HCT116 (cell line): ENCODE data around the gene SPATA7.

Experiments
- ATF3 ChIP-seq: IDR thresholded peaks from 2 replicates; pipeline ENCODE4 v1.6.1; 2012
- CEBPB ChIP-seq: IDR thresholded peaks from 2 replicates; pipeline ENCODE4 v1.6.1; 2012; ENCODE audit warnings: low read depth
- CTCF ChIP-seq, 3 experiments: fragments of 200-600 bp in 1 of 3; sonication (generic) in 1 of 3; IDR thresholded peaks in 2 of 3; conservative IDR thresholded peaks in 1 of 3; 2 replicates each; pipeline ENCODE4 v1.5.1; 2012 to 2017; ENCODE audit warnings: low read depth in 2 of 3, low read length in 2 of 3, antibody characterized with exemption in 1 of 3, borderline replicate concordance in 1 of 3, control low read depth in 1 of 3, mild to moderate bottlenecking in 1 of 3, mixed read lengths in 1 of 3, mixed run types in 1 of 3, moderate library complexity in 1 of 3; ENCODE audit not compliant: insufficient read depth in 1 of 3
- EZH2 ChIP-seq: fragments of 200-600 bp; sonication (generic); IDR thresholded peaks from 2 replicates; pipeline ENCODE4 v1.6.1; 2017; ENCODE audit warnings: antibody characterized with exemption, mixed run types
- EZH2phosphoT487 ChIP-seq: fragments of 200-600 bp; IDR thresholded peaks from 2 replicates; pipeline ENCODE4 v1.6.1; 2018; ENCODE audit warnings: antibody characterized with exemption, borderline replicate concordance
- MAX ChIP-seq: IDR thresholded peaks from 2 replicates; pipeline ENCODE4 v1.6.1; 2012
- POLR2A ChIP-seq: IDR thresholded peaks from 2 replicates; pipeline ENCODE4 v1.7.0; 2011; ENCODE audit warnings: borderline replicate concordance; ENCODE audit not compliant: insufficient read depth, insufficient read length; ENCODE audit errors: extremely low read depth
- POLR2AphosphoS5 ChIP-seq: IDR thresholded peaks from 2 replicates; pipeline ENCODE4 v1.6.1; 2011; ENCODE audit warnings: mild to moderate bottlenecking, low read depth, low read length, moderate library complexity
- REST ChIP-seq: IDR thresholded peaks from 2 replicates; pipeline ENCODE4 v1.6.1; 2012; ENCODE audit warnings: low read depth
- SIN3A ChIP-seq: IDR thresholded peaks from 2 replicates; pipeline ENCODE4 v1.6.1; 2012; ENCODE audit warnings: low read depth
- SRF ChIP-seq: IDR thresholded peaks from 2 replicates; pipeline ENCODE4 v1.6.1; 2012; ENCODE audit warnings: low read depth
- TCF7L2 ChIP-seq: IDR thresholded peaks from 2 replicates; pipeline ENCODE4 v1.7.0; 2011; ENCODE audit warnings: borderline replicate concordance, inconsistent platforms; ENCODE audit not compliant: insufficient read depth, insufficient read length; ENCODE audit errors: extremely low read depth
- ZBTB33 ChIP-seq: IDR thresholded peaks from 2 replicates; pipeline ENCODE4 v1.6.1; 2011; ENCODE audit warnings: mild to moderate bottlenecking, low read length, moderate library complexity; ENCODE audit not compliant: insufficient replicate concordance; ENCODE audit errors: extremely low read depth

DNA sequence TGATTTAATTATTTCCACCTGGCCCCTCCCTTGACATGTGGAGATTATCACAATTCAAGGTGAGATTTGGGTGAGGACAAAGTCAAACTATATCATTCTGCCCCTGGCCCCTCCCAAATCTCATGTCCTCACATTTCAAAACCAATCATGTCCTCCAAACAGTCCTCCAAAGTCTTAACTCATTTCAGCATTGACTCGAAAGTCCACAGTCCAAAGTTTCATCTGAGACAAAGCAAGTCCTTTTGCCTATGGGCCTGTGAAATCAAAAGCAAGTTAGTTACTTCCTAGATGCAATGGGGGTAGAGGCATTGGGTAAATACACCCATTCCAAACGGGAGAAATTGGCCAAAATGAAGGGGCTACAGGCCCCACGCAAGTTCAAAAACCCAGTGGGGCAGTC is 31.1 kb upstream of the SPATA7 start:
- no peak for TF ChIP-seq ZBTB33
- no peak for TF ChIP-seq CTCF (IDR thresholded peaks at IDR 0.05 in 2 of 3, conservative IDR thresholded peaks at IDR 0.05 in 1 of 3; ENCODE audit: borderline replicate concordance in 1 of 3, insufficient read depth in 1 of 3, low read depth in 2 of 3, low read length in 2 of 3)
- no peak for TF ChIP-seq TCF7L2
- no peak for TF ChIP-seq POLR2A
- TF ChIP-seq SIN3A = no peak
- TF ChIP-seq CEBPB = no peak
- no peak for TF ChIP-seq EZH2
- TF ChIP-seq ATF3 = no peak
- TF ChIP-seq EZH2phosphoT487 = no peak
- TF ChIP-seq POLR2AphosphoS5 = no peak
- TF ChIP-seq MAX = no peak
- TF ChIP-seq REST = no peak
- TF ChIP-seq SRF = no peak
